ENCODE measurements around the gene RABGAP1L.
"Not testable (repeated sequence)": the region's sequence is repeated elsewhere in the genome, so short reads cannot be mapped to it uniquely, and the experiment has no call there.

The RABGAP1L gene

GRCh38 chr1:174247472-174247871, 88.2 kb downstream of the RABGAP1L start:
- DNase-seq, result no peak

- no peak for DNase-seq
Measured at GRCh38 chr1:174248041-174248440, 88.7 kb downstream of the RABGAP1L start.

GRCh38 chr1:174256386-174256785, 97.1 kb downstream of the RABGAP1L start:
- not testable (repeated sequence) for DNase-seq

GRCh38 chr1:174258148-174258550, 98.8 kb downstream of the RABGAP1L start:
- peak; percentile 11 for DNase-seq

- DNase-seq, result peak; percentile 49
Measured at GRCh38 chr1:174262349-174263241, 103.3 kb downstream of the RABGAP1L start.

- DNase-seq, result no peak
Measured at GRCh38 chr1:174265282-174265681, 106.0 kb downstream of the RABGAP1L start.

- no peak for DNase-seq
Measured at GRCh38 chr1:174266476-174266875, 107.2 kb downstream of the RABGAP1L start.

- DNase-seq, result no peak
Measured at GRCh38 chr1:174266991-174267612, 107.8 kb downstream of the RABGAP1L start.

- DNase-seq, result no peak
Measured at GRCh38 chr1:174269989-174270651, 110.8 kb downstream of the RABGAP1L start.

- no peak for DNase-seq
Measured at GRCh38 chr1:174273190-174273589, 113.9 kb downstream of the RABGAP1L start.

- no peak for DNase-seq
Measured at GRCh38 chr1:174273776-174274175, 114.5 kb downstream of the RABGAP1L start.

GRCh38 chr1:174274452-174274851, 115.1 kb downstream of the RABGAP1L start:
- no peak for DNase-seq

- no peak for DNase-seq
Measured at GRCh38 chr1:174274884-174275283, 115.6 kb downstream of the RABGAP1L start.

- DNase-seq, result no peak
Measured at GRCh38 chr1:174276087-174276486, 116.8 kb downstream of the RABGAP1L start.

GRCh38 chr1:174284052-174284451, 124.7 kb downstream of the RABGAP1L start:
- DNase-seq, result no peak

- DNase-seq, result no peak
Measured at GRCh38 chr1:174286042-174286441, 126.7 kb downstream of the RABGAP1L start.

GRCh38 chr1:174289644-174290310, 130.5 kb downstream of the RABGAP1L start:
- no peak for DNase-seq

GRCh38 chr1:174291059-174291458, 131.7 kb downstream of the RABGAP1L start:
- no peak for DNase-seq

GRCh38 chr1:174296309-174296708, 137.0 kb downstream of the RABGAP1L start:
- DNase-seq, result no peak

GRCh38 chr1:174297351-174297750, 138.0 kb downstream of the RABGAP1L start:
- no peak for DNase-seq

GRCh38 chr1:174301295-174302077, 142.2 kb downstream of the RABGAP1L start:
- DNase-seq, result no peak

GRCh38 chr1:174308604-174309003, 149.3 kb downstream of the RABGAP1L start:
- DNase-seq, result no peak
